ENCODE results near the gene UBE3D. TPM values are rescaled to one million over a fixed set of nuclear protein-coding genes. Genes with fewer than 3 reads are reported as not detected.

UBE3D gene
- total and polyA plus RNA-seq, 2 experiments from 2014 or later: 17.5 to 31.4 TPM

- Histone ChIP-seq H2AFZ (no peak overlapping the region), H3K9me2 (ENCODE audit: insufficient read depth) (no peaks in the 10 kb centered on the region; the same call in 1 of the 2 replicates), H3K4me3 (no peak overlapping the region), H3K79me2 (replicated peaks; ENCODE audit: insufficient read depth) (peaks cover 3% of the 10 kb centered on the region; the same call in 1 of the 2 replicates), H3F3A (replicated peaks; ENCODE audit: low read depth) (no peaks in the 10 kb centered on the region), H3K27me3 (ENCODE audit: insufficient read depth) (no peaks in the 10 kb centered on the region), H3K36me3 (ENCODE audit: insufficient read depth) (no peaks in the 10 kb centered on the region), H3K4me2 (no peak overlapping the region), H3K27ac (ENCODE audit: low read depth) (no peak overlapping the region), H4K20me1 (replicated peaks; ENCODE audit: insufficient read depth) (no peaks in the 10 kb centered on the region), H3K4me1 (ENCODE audit: insufficient read depth) (no peaks in the 10 kb centered on the region)
- Mint-ChIP-seq H3K9me3 (no peaks in the 10 kb centered on the region), H3K4me1 (0 out of 3 replicates have a peak, but pooled peaks cover 2% of the 10 kb centered on the region), H3K4me3 (no peak overlapping the region), H3K36me3 (ENCODE audit: low read depth) (peaks cover 3% of the 10 kb centered on the region; the same call in 1 of the 3 replicates), H3K27ac (no peak overlapping the region), H3K27me3 (ENCODE audit: insufficient read depth, low read depth, poor library complexity) (peaks cover 4% of the 10 kb centered on the region)
- TF ChIP-seq JUNB (IDR thresholded peaks at IDR 0.05; ENCODE audit: unreplicated experiment): no peak
- no peak for ATAC-seq
- no peak for DNase-seq (ENCODE audit: low spot score)
Observed at GRCh38 chr6:82989736-82990290, 75.8 kb downstream of the UBE3D start.

- no peaks in the 10 kb centered on the region for H3K36me3 ChIP-seq (ENCODE audit: insufficient read depth)
- TF ChIP-seq ETS1 (IDR thresholded peaks at IDR 0.05): no peak
- no peak for TF ChIP-seq EZH2phosphoT487 (IDR thresholded peaks at IDR 0.05; ENCODE audit: unreplicated experiment)
- TF ChIP-seq CTCF (conservative IDR thresholded peaks at IDR 0.05; ENCODE audit: low read depth in 2 of 2): no peak
- no peak for TF ChIP-seq POLR2AphosphoS5 (IDR thresholded peaks at IDR 0.05; ENCODE audit: low read depth)
- TF ChIP-seq EZH2 (IDR thresholded peaks at IDR 0.05; ENCODE audit: low read depth, unreplicated experiment): no peak
- no peak for TF ChIP-seq NANOG (IDR thresholded peaks at IDR 0.05; ENCODE audit: borderline replicate concordance)
- no peak for TF ChIP-seq STAT1 (IDR thresholded peaks at IDR 0.05; ENCODE audit: unreplicated experiment)
- no peak for TF ChIP-seq ZNF331 (CRISPR knock-in tag; IDR thresholded peaks at IDR 0.05; ENCODE audit: low read depth)
- TF ChIP-seq CREB1 (CRISPR knock-in tag; IDR thresholded peaks at IDR 0.05; ENCODE audit: low read depth): no peak
- TF ChIP-seq ZNF462 (CRISPR knock-in tag; IDR thresholded peaks at IDR 0.05): no peak
Observed at GRCh38 chr6:82988930-82989351, 76.7 kb downstream of the UBE3D start.

More at GRCh38 chr6:82988930-82989351, 76.7 kb downstream of the UBE3D start:
- Histone ChIP-seq H3K4me1 (ENCODE audit: insufficient read depth) (no peaks in the 10 kb centered on the region), H3K79me2 (replicated peaks; ENCODE audit: insufficient read depth) (no peaks in the 10 kb centered on the region), H3K9me2 (ENCODE audit: insufficient read depth) (no peaks in the 10 kb centered on the region; the same call in 1 of the 2 replicates), H4K20me1 (replicated peaks; ENCODE audit: insufficient read depth) (no peaks in the 10 kb centered on the region), H3K4me2 (no peak overlapping the region), H3F3A (replicated peaks; ENCODE audit: low read depth) (no peaks in the 10 kb centered on the region), H3K27ac (ENCODE audit: low read depth) (no peak overlapping the region), H2AFZ (no peak overlapping the region), H3K27me3 (ENCODE audit: insufficient read depth) (no peaks in the 10 kb centered on the region), H3K4me3 (no peak overlapping the region)
- Mint-ChIP-seq H3K27ac (no peak overlapping the region), H3K9me3 (no peaks in the 10 kb centered on the region), H3K4me3 (no peak overlapping the region), H3K36me3 (ENCODE audit: low read depth) (peaks cover 3% of the 10 kb centered on the region; the same call in 1 of the 3 replicates), H3K4me1 (0 out of 3 replicates have a peak, but pooled peaks cover 2% of the 10 kb centered on the region), H3K27me3 (ENCODE audit: insufficient read depth, low read depth, poor library complexity) (peaks cover 4% of the 10 kb centered on the region)
- DNase-seq (ENCODE audit: low spot score): no peak
- ATAC-seq: no peak
